Measurements from ENCODE around the gene IFNA13.
A peak's percentile ranks its signal among the peaks of the same experiment; 100 is the strongest.

The IFNA13 gene

DNA sequence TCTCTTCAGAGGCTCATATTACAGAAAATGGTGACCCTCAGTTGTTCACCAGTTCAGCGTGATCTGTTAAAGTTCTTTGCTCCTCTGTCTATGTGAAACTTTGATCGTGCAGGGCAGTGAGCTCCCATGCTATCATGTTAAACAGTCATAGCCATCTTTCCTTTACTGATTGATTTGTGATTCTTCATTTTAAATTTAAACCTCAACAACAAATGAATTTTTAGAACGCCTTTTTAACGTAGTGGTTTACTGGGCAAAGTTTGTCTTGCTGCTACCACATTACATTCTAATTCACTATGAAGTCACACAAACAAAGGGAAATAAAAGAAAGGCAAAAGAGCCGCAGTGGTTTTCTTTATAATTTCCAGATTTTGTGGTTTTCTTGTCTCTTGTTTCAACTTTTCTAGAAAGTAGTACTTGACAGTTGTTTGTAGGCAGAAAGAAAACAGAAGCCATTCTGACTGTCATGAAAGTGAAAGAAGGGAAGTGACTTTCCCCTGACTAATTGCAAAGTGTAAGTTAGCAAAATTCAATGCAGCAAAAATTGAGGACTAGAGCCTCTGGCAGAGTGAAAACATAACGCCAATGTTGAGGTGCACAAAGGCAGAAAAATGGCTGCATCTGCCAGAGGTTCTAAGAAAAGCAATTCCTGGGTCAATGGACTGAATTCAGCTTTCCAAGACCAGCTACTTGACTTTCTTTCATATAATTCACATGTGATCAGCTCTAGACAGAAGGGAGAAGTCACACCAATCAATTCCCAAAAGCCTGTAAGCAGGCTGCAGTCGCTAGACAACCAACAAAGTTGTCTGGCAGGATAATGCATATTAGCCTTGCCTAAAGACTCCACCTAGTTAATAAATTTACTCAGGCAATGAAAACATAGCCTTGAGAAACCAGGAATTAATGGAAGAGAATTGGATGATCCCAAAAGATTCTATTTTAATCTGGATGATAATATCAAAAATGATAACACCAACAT is 10.1 kb downstream of the IFNA13 start:
- Histone ChIP-seq H3K4ac (ENCODE audit: low read length) (no peak overlapping the region), H3K4me3 (ENCODE audit: low read length in 2 of 2) (no peak overlapping the region), H3K14ac (ENCODE audit: low read length) (no peak overlapping the region), H3K27ac (replicated peaks; ENCODE audit: low read length) (no peak overlapping the region), H3K36me3 (replicated peaks in 1 of 2; ENCODE audit: control insufficient read depth in 2 of 2, insufficient read depth in 2 of 2, low read length in 2 of 2) (no peaks in the 10 kb centered on the region), H3K27me3 (ENCODE audit: control insufficient read depth in 3 of 3, insufficient read depth in 3 of 3, low read depth in 1 of 3, low read length in 3 of 3) (no peaks in the 10 kb centered on the region), H2BK12ac (ENCODE audit: low read length) (no peak overlapping the region), H3K79me1 (ENCODE audit: low read depth, low read length) (no peaks in the 10 kb centered on the region), H4K91ac (ENCODE audit: low read depth, low read length, poor library complexity) (no peak overlapping the region), H4K8ac (ENCODE audit: low read depth, low read length) (no peak overlapping the region), H3K23ac (ENCODE audit: low read depth, low read length, poor library complexity) (no peak overlapping the region), H2BK5ac (ENCODE audit: low read length) (no peak overlapping the region), H3K18ac (ENCODE audit: low read length) (no peak overlapping the region), H3K4me2 (ENCODE audit: insufficient read depth, low read length, poor library complexity, severe bottlenecking) (no peak overlapping the region), H2BK120ac (ENCODE audit: low read depth, low read length) (no peak overlapping the region), H3K9me3 (replicated peaks in 1 of 2; ENCODE audit: control insufficient read depth in 2 of 2, insufficient read depth in 1 of 2, low read depth in 1 of 2, low read length in 2 of 2) (no peaks in the 10 kb centered on the region), H2BK15ac (ENCODE audit: low read length) (no peak overlapping the region), H2AK5ac (ENCODE audit: low read depth, low read length) (no peak overlapping the region), H2AFZ (ENCODE audit: low read length) (peak overlapping the region; percentile 72), H3K9ac (ENCODE audit: low read depth, low read length, poor library complexity) (no peak overlapping the region), H3K4me1 (ENCODE audit: control insufficient read depth in 2 of 2, insufficient read depth in 1 of 2, low read depth in 1 of 2, low read length in 2 of 2) (peaks cover 0 to 2% of the 10 kb centered on the region in 2 donors)
- DNase-seq (ENCODE audit: low spot score), result no peak
- no CpG with 5 or more reads among the region's 7 CpGs for WGBS, 2 donors (ENCODE audit: extremely low coverage in 2 of 2, insufficient read length in 2 of 2, insufficient replicate concordance in 1 of 2)

GRCh38 chr9:21350787-21351186 is 17.1 kb downstream of the IFNA13 start, which contains the start of gene IFNA6:
IFNA6 (minus strand) TSS chr9:21350887; CDS start chr9:21350887, 0 bp downstream.
- Histone ChIP-seq H3K27ac (replicated peaks; ENCODE audit: low read length) (no peak within 1 kb of the TSS), H3K23ac (ENCODE audit: low read depth, low read length, poor library complexity) (no peak within 1 kb of the TSS), H2BK120ac (ENCODE audit: low read depth, low read length) (no peak within 1 kb of the TSS), H3K4me2 (ENCODE audit: insufficient read depth, low read length, poor library complexity, severe bottlenecking) (no peak within 1 kb of the TSS), H4K91ac (ENCODE audit: low read depth, low read length, poor library complexity) (no peak within 1 kb of the TSS), H3K4ac (ENCODE audit: low read length) (no peak within 1 kb of the TSS), H2AFZ (ENCODE audit: low read length) (no peak within 1 kb of the TSS), H3K4me3 (ENCODE audit: low read length in 2 of 2) (no peak within 1 kb of the TSS), H3K4me1 (ENCODE audit: control insufficient read depth in 2 of 2, insufficient read depth in 1 of 2, low read depth in 1 of 2, low read length in 2 of 2) (no peaks in the 10 kb centered on the region), H2BK15ac (ENCODE audit: low read length) (no peak within 1 kb of the TSS), H2BK12ac (ENCODE audit: low read length) (no peak within 1 kb of the TSS), H3K79me1 (ENCODE audit: low read depth, low read length) (no peaks in the 10 kb centered on the region), H3K9me3 (replicated peaks in 1 of 2; ENCODE audit: control insufficient read depth in 2 of 2, insufficient read depth in 1 of 2, low read depth in 1 of 2, low read length in 2 of 2) (no peaks in the 10 kb centered on the region), H2BK5ac (ENCODE audit: low read length) (no peak within 1 kb of the TSS), H3K27me3 (ENCODE audit: control insufficient read depth in 3 of 3, insufficient read depth in 3 of 3, low read depth in 1 of 3, low read length in 3 of 3) (peaks cover 0 to 2% (median 0%) of the 10 kb centered on the region in 3 experiments), H3K36me3 (replicated peaks in 1 of 2; ENCODE audit: control insufficient read depth in 2 of 2, insufficient read depth in 2 of 2, low read length in 2 of 2) (no peaks in the 10 kb centered on the region), H3K14ac (ENCODE audit: low read length) (no peak within 1 kb of the TSS), H3K9ac (ENCODE audit: low read depth, low read length, poor library complexity) (no peak within 1 kb of the TSS), H2AK5ac (ENCODE audit: low read depth, low read length) (no peak within 1 kb of the TSS), H3K18ac (ENCODE audit: low read length) (no peak within 1 kb of the TSS), H4K8ac (ENCODE audit: low read depth, low read length) (no peak within 1 kb of the TSS)
- no peak for DNase-seq (ENCODE audit: low spot score)
- no CpG with 5 or more reads among the region's 1 CpG for WGBS, 2 donors (ENCODE audit: extremely low coverage in 2 of 2, insufficient read length in 2 of 2, insufficient replicate concordance in 1 of 2)

DNA sequence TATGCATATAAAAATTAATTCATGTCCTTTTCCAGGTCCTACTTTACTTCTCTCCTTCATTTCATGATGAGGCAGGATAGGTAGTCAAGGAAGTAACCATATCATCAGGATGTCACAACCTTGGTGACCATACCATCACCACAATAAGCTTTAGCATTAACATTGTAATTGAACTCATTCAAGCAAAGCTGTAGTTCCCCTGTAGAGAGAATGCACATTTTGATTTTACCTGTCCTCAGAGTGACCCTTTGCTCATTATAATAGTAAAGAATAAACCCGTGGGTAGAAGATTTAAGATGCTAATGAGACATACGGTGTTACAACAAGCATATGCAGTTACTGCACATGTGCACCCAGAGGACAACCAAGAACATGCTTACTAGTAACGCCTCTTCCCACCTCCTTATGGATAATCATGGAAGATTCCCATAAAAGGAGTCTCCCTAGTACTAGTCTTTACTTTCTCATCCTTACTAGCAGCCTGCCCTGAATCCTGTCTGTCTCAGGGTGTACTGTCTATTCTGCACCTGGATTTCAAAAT is 19.4 kb downstream of the IFNA13 start:
- Histone ChIP-seq H3K36me3 (replicated peaks in 1 of 2; ENCODE audit: control insufficient read depth in 2 of 2, insufficient read depth in 2 of 2, low read length in 2 of 2) (no peaks in the 10 kb centered on the region), H3K14ac (ENCODE audit: low read length) (no peak overlapping the region), H3K27me3 (ENCODE audit: control insufficient read depth in 3 of 3, insufficient read depth in 3 of 3, low read depth in 1 of 3, low read length in 3 of 3) (peaks cover 0 to 2% (median 0%) of the 10 kb centered on the region in 3 experiments), H2BK5ac (ENCODE audit: low read length) (no peak overlapping the region), H3K27ac (replicated peaks; ENCODE audit: low read length) (no peak overlapping the region), H4K8ac (ENCODE audit: low read depth, low read length) (no peak overlapping the region), H2AFZ (ENCODE audit: low read length) (no peak overlapping the region), H3K9ac (ENCODE audit: low read depth, low read length, poor library complexity) (no peak overlapping the region), H2BK15ac (ENCODE audit: low read length) (no peak overlapping the region), H3K79me1 (ENCODE audit: low read depth, low read length) (no peaks in the 10 kb centered on the region), H2AK5ac (ENCODE audit: low read depth, low read length) (no peak overlapping the region), H3K9me3 (replicated peaks in 1 of 2; ENCODE audit: control insufficient read depth in 2 of 2, insufficient read depth in 1 of 2, low read depth in 1 of 2, low read length in 2 of 2) (no peaks in the 10 kb centered on the region), H3K4ac (ENCODE audit: low read length) (no peak overlapping the region), H4K91ac (ENCODE audit: low read depth, low read length, poor library complexity) (no peak overlapping the region), H3K4me1 (ENCODE audit: control insufficient read depth in 2 of 2, insufficient read depth in 1 of 2, low read depth in 1 of 2, low read length in 2 of 2) (no peaks in the 10 kb centered on the region), H3K23ac (ENCODE audit: low read depth, low read length, poor library complexity) (no peak overlapping the region), H3K18ac (ENCODE audit: low read length) (no peak overlapping the region), H3K4me3 (ENCODE audit: low read length in 2 of 2) (no peak overlapping the region), H3K4me2 (ENCODE audit: insufficient read depth, low read length, poor library complexity, severe bottlenecking) (no peak overlapping the region), H2BK12ac (ENCODE audit: low read length) (no peak overlapping the region), H2BK120ac (ENCODE audit: low read depth, low read length) (no peak overlapping the region)
- no peak for DNase-seq (ENCODE audit: low spot score)
- no CpG with 5 or more reads among the region's 3 CpGs for WGBS, 2 donors (ENCODE audit: extremely low coverage in 2 of 2, insufficient read length in 2 of 2, insufficient replicate concordance in 1 of 2)

- H3K9me3 ChIP-seq (replicated peaks in 1 of 2; ENCODE audit: control insufficient read depth in 2 of 2, insufficient read depth in 1 of 2, low read depth in 1 of 2, low read length in 2 of 2), result no peaks in the 10 kb centered on the region
- H3K4ac ChIP-seq (ENCODE audit: low read length), result no peak overlapping the region
- H3K79me1 ChIP-seq (ENCODE audit: low read depth, low read length), result no peaks in the 10 kb centered on the region
- no peak overlapping the region for H2BK5ac ChIP-seq (ENCODE audit: low read length)
- no peak for DNase-seq (ENCODE audit: low spot score)
- H3K9ac ChIP-seq (ENCODE audit: low read depth, low read length, poor library complexity), result no peak overlapping the region
- H2BK12ac ChIP-seq (ENCODE audit: low read length), result no peak overlapping the region
- no peak overlapping the region for H2AFZ ChIP-seq (ENCODE audit: low read length)
- no peak overlapping the region for H4K91ac ChIP-seq (ENCODE audit: low read depth, low read length, poor library complexity)
- no peak overlapping the region for H3K4me3 ChIP-seq (ENCODE audit: low read length in 2 of 2)
- no peak overlapping the region for H2AK5ac ChIP-seq (ENCODE audit: low read depth, low read length)
- no peak overlapping the region for H3K4me2 ChIP-seq (ENCODE audit: insufficient read depth, low read length, poor library complexity, severe bottlenecking)
- no peak overlapping the region for H4K8ac ChIP-seq (ENCODE audit: low read depth, low read length)
- no peak overlapping the region for H3K14ac ChIP-seq (ENCODE audit: low read length)
- no peak overlapping the region for H3K18ac ChIP-seq (ENCODE audit: low read length)
- H3K27me3 ChIP-seq (ENCODE audit: control insufficient read depth in 3 of 3, insufficient read depth in 3 of 3, low read depth in 1 of 3, low read length in 3 of 3), result peaks cover 0 to 7% (median 0%) of the 10 kb centered on the region in 3 experiments
- no peak overlapping the region for H3K27ac ChIP-seq (replicated peaks; ENCODE audit: low read length)
- peaks cover 0 to 3% of the 10 kb centered on the region in 2 donors for H3K4me1 ChIP-seq (ENCODE audit: control insufficient read depth in 2 of 2, insufficient read depth in 1 of 2, low read depth in 1 of 2, low read length in 2 of 2)
- no peak overlapping the region for H2BK15ac ChIP-seq (ENCODE audit: low read length)
- no CpG with 5 or more reads among the region's 4 CpGs for whole genome bisulfite sequencing, 2 donors (ENCODE audit: extremely low coverage in 2 of 2, insufficient read length in 2 of 2, insufficient replicate concordance in 1 of 2)
- no peak overlapping the region for H3K23ac ChIP-seq (ENCODE audit: low read depth, low read length, poor library complexity)
- no peaks in the 10 kb centered on the region for H3K36me3 ChIP-seq (replicated peaks in 1 of 2; ENCODE audit: control insufficient read depth in 2 of 2, insufficient read depth in 2 of 2, low read length in 2 of 2)
- H2BK120ac ChIP-seq (ENCODE audit: low read depth, low read length), result no peak overlapping the region
Observed at GRCh38 chr9:21340735-21341134, 27.1 kb downstream of the IFNA13 start.
